ENCODE measurements around the gene C10orf71.

GRCh38 chr10:49296836-49297235 lies 2.1 kb upstream of the C10orf71 start:
- TF ChIP-seq CTCF (IDR thresholded peaks at IDR 0.05): no peak
- TF ChIP-seq POLR2A (IDR thresholded peaks at IDR 0.05): no peak

Data from testis (tissue), 2 donors.